GM21423 (cell line): ENCODE measurements around the gene NUDT14.

Experiments
- ATAC-seq: cut with Tn5 transposase; IDR thresholded peaks from one replicate; pipeline ENCODE4 v1.9.1; 2021; ENCODE audit warnings: mild to moderate bottlenecking, moderate library complexity; ENCODE audit not compliant: unreplicated experiment

The NUDT14 gene

DNA sequence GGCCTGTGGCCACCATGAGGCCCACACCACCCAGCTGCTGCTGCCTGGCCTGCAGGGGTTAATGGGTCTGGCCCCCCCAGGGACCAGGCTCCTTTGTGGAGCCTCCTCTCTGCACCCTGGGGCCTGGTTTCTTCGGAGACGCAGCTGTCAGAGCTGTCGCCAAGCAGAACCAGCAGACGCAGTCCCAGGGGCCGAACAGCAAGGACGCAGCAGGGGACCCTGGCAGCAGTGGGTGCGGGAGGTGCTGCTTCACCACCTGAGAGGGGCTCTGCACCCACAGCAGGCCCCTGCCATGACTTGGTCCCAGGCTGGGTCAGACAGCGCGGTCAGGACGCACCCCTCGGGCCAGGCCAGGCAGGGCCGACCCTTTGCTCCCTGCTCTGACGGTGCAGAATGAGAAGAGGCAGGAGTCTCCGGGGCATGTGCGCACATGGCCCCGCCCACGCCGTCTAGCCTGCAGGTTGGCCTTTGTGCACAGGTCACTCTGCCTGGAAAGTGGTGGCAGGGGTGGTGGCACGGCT, 43.0 kb downstream of the NUDT14 start:
- ATAC-seq, result no peak

GRCh38 chr14:105137481-105138020, 43.6 kb downstream of the NUDT14 start:
- ATAC-seq, result no peak

DNA sequence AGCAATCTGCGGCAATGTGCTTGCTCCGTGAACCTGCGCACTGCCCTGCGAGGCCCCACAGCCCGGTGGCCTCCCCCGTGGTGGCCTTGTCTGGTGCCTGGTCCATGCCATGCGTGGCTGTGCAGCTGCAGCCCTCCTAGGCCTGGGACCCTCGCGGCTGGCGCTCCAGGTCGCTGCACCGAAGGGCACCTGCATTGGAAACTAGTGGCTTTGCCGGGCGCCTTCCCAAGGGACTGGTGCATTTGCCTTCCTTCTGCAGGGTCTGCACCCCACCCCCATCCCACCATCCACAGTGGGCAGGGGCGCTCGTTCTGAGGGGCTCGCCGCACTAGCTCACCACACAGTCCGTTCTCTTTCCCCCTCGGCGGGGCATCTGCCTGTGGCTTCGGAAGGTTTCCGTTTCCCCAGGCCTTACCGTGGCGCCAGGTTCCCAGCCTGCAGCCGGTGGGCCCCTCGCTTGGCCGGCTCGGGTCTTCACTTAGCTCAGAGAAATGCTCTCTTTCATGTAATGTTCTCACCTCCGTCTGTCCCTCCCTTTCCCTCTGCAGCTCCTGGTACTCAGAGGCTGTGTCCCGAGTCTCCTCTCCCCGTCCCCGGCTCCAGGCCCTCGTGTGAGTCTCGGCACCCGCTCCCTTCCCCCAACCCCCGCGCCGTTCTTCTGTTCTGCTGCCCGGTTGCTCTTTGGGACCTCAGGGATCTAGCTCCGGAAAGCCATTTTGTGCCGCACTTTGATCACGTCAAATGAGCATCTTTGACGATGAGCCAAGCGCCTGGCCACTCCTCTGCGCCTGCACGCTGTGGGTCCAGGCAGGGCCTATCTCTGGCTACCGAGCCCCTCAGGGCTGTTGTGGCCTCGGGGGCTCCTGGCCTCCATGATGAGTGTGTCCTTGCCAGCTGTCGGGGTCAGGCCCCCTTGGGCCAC, 44.5 kb downstream of the NUDT14 start:
- ATAC-seq, result no peak

DNA sequence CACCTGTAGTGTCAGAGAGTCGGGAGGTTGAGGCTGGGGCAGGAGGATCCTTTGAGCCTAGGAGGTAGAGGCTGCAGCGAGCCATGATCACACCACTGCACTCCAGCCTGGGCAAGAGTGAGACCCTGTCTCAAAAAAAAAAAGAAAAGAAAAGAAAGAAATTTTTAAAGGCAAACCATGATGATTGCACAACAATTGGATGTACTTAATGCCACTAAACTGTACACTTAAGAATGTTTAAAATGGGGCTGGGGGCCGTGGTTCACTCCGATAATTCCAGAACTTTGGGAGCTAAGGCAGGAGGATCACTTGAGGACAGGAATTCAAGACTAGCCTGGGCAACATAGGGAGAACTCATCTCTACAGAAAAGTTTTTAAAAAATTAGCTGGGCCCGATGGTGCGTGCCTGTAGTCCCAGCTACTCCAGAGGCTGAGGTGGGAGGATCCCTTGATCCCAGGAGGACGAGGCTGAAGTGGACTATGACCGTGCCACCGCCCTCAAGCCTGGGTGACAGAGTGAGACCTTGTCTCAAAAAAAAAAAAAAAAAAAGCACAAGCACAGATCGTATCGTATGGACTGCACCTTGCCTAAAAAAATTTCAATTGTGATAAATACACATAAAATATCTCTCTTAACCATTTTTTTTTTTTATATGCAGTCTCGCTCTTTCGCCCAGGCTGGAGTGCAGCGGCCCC, 45.3 kb downstream of the NUDT14 start:
- ATAC-seq, result no peak

GRCh38 chr14:105132921-105133654, 48.0 kb downstream of the NUDT14 start:
- no peak for ATAC-seq

DNA sequence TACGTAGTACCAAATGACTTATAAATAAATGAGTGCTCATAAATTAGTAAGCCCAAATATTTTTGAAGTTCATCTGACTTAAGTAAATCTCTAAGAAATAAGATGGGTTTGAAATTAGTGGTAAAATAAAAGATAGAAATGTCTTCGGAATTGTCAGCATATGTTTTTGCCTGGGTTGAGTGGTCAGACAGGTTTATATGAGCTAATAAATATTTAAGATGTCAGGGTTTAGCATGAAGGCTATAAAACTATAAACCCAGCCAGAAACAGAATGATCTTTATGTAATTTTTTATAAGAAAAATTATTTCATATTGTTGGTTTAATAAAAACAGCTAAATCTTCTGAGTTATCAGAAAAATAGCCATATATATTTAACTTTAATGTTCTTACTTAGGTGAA, 49.9 kb downstream of the NUDT14 start:
- no peak for ATAC-seq

- ATAC-seq, result no peak
Observed at GRCh38 chr14:105128059-105128458, 53.1 kb downstream of the NUDT14 start.

- no peak for ATAC-seq
Observed at GRCh38 chr14:105126981-105127329, 54.2 kb downstream of the NUDT14 start.

- no peak for ATAC-seq
Observed at GRCh38 chr14:105126126-105126980, 54.8 kb downstream of the NUDT14 start.

DNA sequence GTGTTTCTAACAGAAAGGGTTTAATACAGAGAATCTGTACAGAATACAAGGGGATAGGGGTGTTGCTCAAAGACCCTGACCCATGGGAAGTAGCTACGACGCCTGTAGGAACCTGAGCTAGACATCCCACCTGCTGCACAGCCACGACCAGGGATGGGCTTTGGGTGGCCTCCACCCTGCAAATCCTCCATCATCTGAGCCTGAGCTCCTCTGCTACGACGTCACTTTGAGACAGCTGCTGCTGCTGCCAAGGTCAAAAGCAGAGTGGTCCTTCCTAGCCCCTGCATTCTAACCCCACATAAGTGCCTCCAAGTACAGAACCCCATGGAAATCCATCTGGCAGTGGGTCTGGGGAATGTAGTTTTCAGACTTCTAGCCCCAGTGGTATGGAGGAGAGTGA, 56.3 kb downstream of the NUDT14 start:
- ATAC-seq, result no peak

- ATAC-seq, result no peak
Observed at GRCh38 chr14:105123981-105124765, 56.9 kb downstream of the NUDT14 start.

- no peak for ATAC-seq
Observed at GRCh38 chr14:105123064-105123665, 57.9 kb downstream of the NUDT14 start.
